Cardiac fibroblast (primary cell): ENCODE measurements around the gene LMNA.

Experiments
- DNase-seq, 2 donors: peaks; one replicate each; pipeline versions ENCODE4 v3.0.0 to v3.0.0-alpha.2; 2010; ENCODE audit warnings: low read depth in 2 of 2
- H3K4me3 ChIP-seq, 2 donors: replicated peaks in 1 of 2; 1 replicate in 1 of 2; 2 replicates in 1 of 2; pipeline ENCODE4 v1.5.1; 2011; ENCODE audit warnings: low read depth in 2 of 2, low read length in 2 of 2, mild to moderate bottlenecking in 2 of 2, moderate library complexity in 1 of 2
- TF ChIP-seq, protein P1 (sequence below): IDR thresholded peaks from one replicate; pipeline ENCODE4 v1.5.1; 2011; ENCODE audit warnings: low read depth, mild to moderate bottlenecking, low read length, inconsistent platforms

Gene LMNA

DNA sequence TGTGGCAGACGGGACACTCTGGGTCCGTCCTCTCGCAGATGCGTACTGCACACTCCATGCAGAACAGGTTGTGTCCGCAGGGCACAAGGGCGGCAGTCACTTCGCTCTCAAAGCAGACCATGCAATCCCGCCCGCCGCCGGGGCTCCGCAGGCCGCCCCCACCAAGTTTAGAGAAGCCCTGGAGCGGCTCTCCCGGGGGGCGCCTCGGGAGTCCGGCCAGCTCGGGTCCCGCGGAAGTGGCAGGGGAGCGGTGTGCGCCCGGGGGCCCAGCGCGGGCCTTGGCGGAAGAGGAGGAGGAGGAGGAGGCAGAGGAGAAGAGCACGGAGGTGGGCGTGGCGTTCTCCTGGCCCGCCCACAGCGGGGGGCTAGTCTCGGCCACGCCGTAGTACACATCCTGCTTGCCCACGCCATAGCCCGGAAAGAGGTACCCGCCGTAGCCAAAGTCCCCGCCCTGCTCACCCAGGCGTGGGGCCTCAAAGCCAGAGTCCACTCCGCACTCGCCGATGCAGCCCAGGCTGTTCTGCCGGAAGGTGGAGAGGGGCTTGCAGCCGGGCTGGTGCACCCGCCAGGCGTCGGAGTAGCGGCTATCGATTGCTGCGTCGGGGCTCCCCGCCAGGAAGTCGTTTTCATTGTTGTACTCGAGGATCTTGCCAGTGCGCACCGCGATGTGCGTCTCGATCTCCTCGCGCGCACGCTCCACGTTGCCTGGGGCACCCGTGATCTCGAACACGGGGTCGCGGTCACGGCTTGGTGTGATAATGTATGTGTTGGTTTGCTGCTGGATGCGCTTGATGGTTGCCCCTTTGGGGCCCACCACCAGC lies 37.7 kb upstream of the LMNA start:
- peak overlapping the region in 1 of 2 donors; percentile 14 for H3K4me3 ChIP-seq
- TF ChIP-seq, protein P1, sequence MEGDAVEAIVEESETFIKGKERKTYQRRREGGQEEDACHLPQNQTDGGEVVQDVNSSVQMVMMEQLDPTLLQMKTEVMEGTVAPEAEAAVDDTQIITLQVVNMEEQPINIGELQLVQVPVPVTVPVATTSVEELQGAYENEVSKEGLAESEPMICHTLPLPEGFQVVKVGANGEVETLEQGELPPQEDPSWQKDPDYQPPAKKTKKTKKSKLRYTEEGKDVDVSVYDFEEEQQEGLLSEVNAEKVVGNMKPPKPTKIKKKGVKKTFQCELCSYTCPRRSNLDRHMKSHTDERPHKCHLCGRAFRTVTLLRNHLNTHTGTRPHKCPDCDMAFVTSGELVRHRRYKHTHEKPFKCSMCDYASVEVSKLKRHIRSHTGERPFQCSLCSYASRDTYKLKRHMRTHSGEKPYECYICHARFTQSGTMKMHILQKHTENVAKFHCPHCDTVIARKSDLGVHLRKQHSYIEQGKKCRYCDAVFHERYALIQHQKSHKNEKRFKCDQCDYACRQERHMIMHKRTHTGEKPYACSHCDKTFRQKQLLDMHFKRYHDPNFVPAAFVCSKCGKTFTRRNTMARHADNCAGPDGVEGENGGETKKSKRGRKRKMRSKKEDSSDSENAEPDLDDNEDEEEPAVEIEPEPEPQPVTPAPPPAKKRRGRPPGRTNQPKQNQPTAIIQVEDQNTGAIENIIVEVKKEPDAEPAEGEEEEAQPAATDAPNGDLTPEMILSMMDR, result no peak
- no peak for DNase-seq

DNA sequence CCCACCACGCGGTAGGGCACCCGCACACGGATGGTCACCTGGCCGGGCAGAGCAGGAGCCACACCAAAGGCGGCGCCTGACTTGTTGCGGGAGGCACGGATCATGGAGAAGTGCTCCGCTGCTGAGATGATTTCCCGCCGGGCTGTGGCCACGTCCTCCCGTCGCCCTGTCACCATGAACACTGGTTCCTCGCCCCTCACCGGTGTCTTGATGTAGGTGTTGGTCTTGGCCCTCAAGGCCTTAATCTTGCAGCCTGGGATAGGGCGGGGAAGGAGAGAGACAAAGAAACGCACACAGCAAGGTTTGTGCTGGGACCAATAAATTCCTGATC lies 37.1 kb upstream of the LMNA start:
- DNase-seq, result no peak

DNA sequence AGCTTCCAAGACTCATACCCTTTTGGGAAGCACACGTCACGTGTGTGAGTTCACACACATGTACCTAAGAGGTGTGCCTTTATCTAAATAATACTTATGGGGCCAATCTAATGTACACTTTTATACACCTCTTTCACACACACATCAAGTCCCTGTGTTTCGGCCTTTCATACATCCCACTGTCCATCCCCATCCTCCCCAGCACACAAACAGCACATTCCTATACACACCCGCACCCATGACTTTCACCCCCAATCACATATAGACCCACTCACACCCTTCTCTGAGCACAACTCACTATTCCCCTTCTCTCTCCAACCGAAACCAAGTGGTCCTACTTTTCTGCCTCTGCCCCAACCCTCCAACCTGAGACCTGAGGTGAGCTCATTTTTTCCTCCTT lies 35.8 kb upstream of the LMNA start:
- TF ChIP-seq, protein P1, result no peak
- DNase-seq, result no peak
- H3K4me3 ChIP-seq, result no peak overlapping the region

More for the DNA sequence above, 37.1 kb upstream of the LMNA start:
- TF ChIP-seq, protein P1, result no peak
- H3K4me3 ChIP-seq, result no peak overlapping the region

DNA sequence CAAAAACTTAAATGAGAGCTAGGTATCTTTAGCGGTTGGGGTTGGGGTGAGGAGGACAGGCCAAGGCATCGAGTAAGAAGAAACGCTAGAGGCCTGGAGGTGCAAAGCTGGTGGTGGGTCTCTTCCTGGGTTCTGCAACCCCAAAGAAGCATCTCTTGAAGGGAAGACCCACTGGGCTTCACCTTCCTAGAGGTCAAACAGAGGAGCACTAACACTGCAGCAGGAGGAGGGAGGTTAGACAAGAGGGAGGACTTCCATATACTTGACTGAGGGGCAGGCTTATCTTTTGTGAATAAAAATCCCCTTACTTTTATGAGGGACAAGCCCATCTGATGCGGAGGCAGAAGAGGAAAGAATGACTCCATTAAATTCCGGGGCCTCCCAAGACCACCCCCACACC lies 34.7 kb upstream of the LMNA start:
- H3K4me3 ChIP-seq, result no peak overlapping the region
- no peak for DNase-seq
- TF ChIP-seq, protein P1, result no peak

DNA sequence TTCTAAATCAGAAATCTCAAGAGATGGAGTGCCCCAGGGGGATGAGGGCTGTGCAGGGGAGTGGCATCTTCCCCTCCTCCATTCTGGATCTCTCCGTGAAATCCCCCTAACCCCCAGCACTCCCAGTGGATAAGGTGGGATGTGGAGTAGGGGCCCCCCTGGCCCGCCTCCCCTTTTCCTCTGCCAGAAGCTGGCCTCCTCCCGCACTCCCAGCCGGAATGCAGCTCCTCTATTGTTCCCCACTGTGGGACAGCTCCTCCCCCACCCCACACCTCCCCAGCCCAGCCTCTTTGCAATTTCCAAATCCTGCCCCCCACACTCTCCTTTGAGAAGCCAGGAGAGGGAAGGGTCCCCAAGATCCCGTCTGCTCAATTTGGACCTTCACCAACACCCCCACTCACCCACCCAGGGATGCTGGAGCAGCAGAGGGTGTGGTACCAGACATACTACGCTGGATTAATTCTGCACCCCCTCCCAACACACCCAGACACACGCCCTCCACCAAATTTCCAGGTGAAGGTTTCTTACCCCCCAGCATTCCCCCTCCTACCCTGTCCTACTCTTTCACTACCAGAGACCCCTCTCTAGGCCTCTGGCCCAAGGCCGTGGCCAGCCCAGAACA lies 34.2 kb upstream of the LMNA start:
- H3K4me3 ChIP-seq, result peak overlapping the region; percentile 73 to 79
- TF ChIP-seq, protein P1, result no peak
- no peak for DNase-seq

DNA sequence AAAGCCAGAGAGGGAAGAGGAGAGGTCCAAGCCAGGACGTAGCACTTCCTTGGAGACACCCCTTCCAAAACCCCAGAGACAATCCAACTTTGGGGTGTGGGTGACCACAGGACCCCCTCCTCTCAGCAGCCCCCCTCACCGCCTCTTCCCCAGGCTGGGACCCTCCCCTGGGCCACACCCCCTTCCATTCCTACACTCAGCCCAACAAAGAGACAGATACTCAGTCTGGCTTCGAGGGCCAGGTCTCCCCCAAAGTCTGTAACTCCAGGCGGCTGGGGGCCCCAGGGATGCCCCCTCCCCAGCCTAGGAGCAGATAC lies 33.7 kb upstream of the LMNA start:
- peak overlapping the region; percentile 73 to 79 for H3K4me3 ChIP-seq
- TF ChIP-seq, protein P1, result no peak
- DNase-seq, result no peak
